ENCODE data around the gene GAPDH.
A peak's percentile ranks its signal among the peaks of the same experiment; 100 is the strongest.

GAPDH gene

GRCh38 chr12:6558014-6558760 lies 23.9 kb downstream of the GAPDH start:
- POLR2A ChIA-PET (ENCODE audit: low non-redundant PET), result interaction anchor here (0.6 to 0.7 kb wide), 3 partner anchors 13 to 88 kb away, joined by 5 to 8 read pairs (median 6); partner anchors contain the start of genes LPAR5 and VAMP1

DNA sequence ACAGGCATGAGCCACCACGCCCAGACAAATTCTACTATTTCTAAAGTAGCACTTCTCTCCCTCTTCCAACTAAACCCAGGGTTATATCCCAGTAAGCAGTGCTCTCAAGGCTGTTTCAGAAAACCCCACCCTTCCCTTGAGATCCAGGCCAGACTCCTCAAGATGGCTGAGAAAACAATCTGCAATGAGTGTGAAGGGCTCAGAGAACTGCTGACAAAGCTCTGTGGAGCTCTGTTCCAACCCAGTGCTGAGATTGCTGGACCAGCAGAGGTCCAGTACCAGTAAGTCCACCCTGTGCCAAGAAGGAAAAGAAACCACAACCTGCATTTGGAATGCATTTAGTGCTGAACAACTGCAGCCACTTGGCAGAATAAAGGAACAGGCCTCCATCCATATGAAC lies 25.2 kb downstream of the GAPDH start:
- CTCF ChIA-PET, result no interaction called here
- H3K27ac ChIP-seq, result peak overlapping the region; percentile 13; the same call in 1 of the 2 replicates
- no peak for TF ChIP-seq CTCF (conservative IDR thresholded peaks at IDR 0.05; ENCODE audit: low read depth)
- no peak for DNase-seq (ENCODE audit: low spot score)
- POLR2A ChIA-PET (ENCODE audit: low non-redundant PET), result no interaction called here

More at GRCh38 chr12:6558014-6558760, 23.9 kb downstream of the GAPDH start:
- DNase-seq (ENCODE audit: low spot score), result peak; percentile 53
- CTCF ChIA-PET, result interaction anchor here (0.6 to 1.4 kb wide), 12 partner anchors 10 to 508 kb away, joined by 3 to 8 read pairs (median 4); partner anchors contain the start of gene NOP2
- H3K27ac ChIP-seq, result peak overlapping the region; percentile 16; the same call in 1 of the 2 replicates
- TF ChIP-seq CTCF (conservative IDR thresholded peaks at IDR 0.05; ENCODE audit: low read depth), result 0 out of 2 replicates have a peak, but pooled peaks have one; percentile 30

DNA sequence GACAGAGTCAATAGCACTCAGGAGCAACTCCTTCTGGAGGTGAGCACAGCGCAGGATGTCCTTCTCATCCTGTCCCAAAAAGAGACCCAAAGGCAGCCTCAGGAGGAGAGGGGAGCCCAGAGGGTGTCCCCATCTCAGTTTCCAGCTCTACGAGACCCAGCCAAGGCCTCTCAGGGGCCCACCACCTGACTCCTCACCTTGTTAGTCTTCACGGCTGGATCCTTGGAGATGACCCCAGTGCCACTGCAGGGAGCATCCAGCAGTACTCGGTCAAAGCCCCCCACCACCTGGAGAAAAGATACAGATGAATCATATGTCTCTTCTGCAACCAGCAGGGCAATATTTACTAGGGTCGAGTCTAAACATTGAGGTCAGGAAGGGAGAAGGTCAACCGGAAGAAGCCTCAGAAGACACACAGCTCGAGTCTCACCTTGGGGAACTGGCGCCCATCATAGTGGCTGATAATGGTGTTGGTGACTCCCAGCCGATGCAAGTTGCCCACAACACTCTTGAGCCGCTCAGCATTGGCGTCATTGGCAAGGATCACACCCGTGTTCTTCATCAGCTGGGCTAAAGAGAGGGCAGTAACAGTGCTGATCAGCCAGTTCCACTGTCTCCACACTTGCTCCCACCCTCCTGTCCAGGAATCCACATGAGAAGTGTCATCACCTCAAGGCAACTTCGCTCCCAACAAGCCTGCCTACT lies 26.3 kb downstream of the GAPDH start:
- CTCF ChIA-PET, result interaction anchor here (0.6 to 0.7 kb wide), 2 partner anchors 28 to 165 kb away, joined by 3 read pairs; no protein-coding TSS in a partner anchor
- no peak for TF ChIP-seq CTCF (conservative IDR thresholded peaks at IDR 0.05; ENCODE audit: low read depth)
- H3K27ac ChIP-seq, result no peak overlapping the region
- no peak for DNase-seq (ENCODE audit: low spot score)
- POLR2A ChIA-PET (ENCODE audit: low non-redundant PET), result no interaction called here

GRCh38 chr12:6562881-6563280 lies 28.6 kb downstream of the GAPDH start:
- TF ChIP-seq CTCF (conservative IDR thresholded peaks at IDR 0.05; ENCODE audit: low read depth), result no peak
- DNase-seq (ENCODE audit: low spot score), result no peak
- ChIA-PET POLR2A (ENCODE audit: low non-redundant PET) (no interaction called here), CTCF (interaction anchor here (0.6 to 0.9 kb wide), 4 partner anchors 13 to 25 kb away, joined by 3 to 4 read pairs (median 3); no protein-coding TSS in a partner anchor)
- no peak overlapping the region for H3K27ac ChIP-seq

DNA sequence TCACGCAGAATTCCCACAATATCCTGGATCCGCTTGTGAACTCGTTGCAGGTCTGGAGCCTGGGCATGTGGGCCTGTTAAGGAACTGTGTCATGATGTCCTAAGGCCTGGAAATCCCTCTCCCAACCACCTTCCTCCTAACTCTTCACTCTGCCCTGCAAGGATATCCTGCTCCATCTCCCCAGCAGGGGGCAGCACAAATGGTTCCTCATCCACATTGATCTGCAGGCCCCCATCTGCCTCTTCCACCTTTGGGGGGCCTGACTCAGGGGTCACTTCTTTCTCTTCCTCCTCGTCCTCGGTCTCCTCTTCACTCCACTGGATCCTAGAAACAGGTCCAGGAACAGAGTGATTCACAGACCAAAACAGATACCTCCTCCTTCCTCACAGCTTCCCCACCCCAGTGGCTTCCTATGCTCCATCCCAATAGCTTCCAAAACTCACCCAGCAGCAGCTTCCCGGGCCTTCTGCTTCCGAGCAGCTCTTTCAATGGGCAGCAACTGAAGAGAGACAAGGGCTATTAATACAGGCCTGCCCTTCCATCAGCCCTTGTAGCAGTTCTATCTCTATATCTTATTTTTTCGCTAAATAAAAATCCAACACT lies 29.2 kb downstream of the GAPDH start:
- peak; percentile 48 for TF ChIP-seq CTCF (conservative IDR thresholded peaks at IDR 0.05; ENCODE audit: low read depth)
- peak; percentile 30 for DNase-seq (ENCODE audit: low spot score)
- no peak overlapping the region for H3K27ac ChIP-seq
- ChIA-PET POLR2A (ENCODE audit: low non-redundant PET) (interaction anchor here (0.9 kb wide), 1 partner anchor 24 kb away, joined by 3 read pairs; no protein-coding TSS in a partner anchor), CTCF (interaction anchor here (0.6 to 0.9 kb wide), 5 partner anchors 14 to 468 kb away, joined by 3 read pairs; no protein-coding TSS in a partner anchor)

GRCh38 chr12:6567112-6567670 lies 32.9 kb downstream of the GAPDH start:
- H3K27ac ChIP-seq, result no peak overlapping the region
- TF ChIP-seq CTCF (conservative IDR thresholded peaks at IDR 0.05; ENCODE audit: low read depth), result no peak
- no peak for DNase-seq (ENCODE audit: low spot score)
- CTCF ChIA-PET, result no interaction called here
- POLR2A ChIA-PET (ENCODE audit: low non-redundant PET), result no interaction called here
